GM19395 (cell line): Measurements from ENCODE around the gene DDX10.

ENCODE experiments used
- ATAC-seq: cut with Tn5 transposase; IDR thresholded peaks from one replicate; pipeline ENCODE4 v1.9.1; 2021; ENCODE audit warnings: mild to moderate bottlenecking, moderate library complexity; ENCODE audit not compliant: unreplicated experiment

DDX10 gene

GRCh38 chr11:108967571-108967970 is 302.7 kb downstream of the DDX10 start:
- no peak for ATAC-seq

- ATAC-seq, result no peak
These were observed 305.5 kb downstream of the DDX10 start for GRCh38 chr11:108970221-108970991.

DNA sequence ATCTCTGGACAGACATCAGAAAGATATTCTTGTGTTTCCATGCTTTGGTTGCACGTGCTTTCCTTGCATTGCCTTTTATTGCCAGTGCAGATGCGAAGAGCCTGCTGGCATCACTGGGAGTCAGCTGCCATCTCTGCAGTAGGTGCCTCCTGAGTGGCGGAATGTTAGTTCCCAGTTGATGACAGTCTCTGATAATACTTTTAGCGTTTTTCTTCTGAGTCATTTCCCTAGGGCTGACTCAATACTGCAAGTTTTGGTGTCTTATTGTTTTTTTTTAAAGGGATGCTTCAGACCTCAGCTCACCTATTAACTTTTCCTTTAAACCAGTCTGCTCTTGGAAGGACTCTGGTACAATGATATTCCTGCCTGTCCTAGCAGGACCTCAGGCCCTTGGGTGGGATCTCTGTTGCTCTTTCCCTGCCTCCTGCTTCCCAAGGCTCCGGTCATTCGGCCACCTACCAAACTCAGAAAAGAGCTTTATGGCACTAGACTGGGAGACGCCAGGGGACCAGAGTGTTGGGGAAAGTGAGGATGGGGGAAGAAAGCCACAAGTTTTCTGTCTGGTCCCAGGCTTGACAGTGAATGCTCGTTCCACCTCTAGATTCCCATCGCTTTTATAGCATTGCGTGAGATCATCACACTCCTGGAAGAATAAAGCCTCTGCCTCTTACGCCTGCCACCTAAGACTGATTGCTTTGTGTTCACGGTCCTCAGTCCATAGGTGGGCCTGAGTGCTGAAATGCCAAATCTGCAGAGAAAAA is 308.7 kb downstream of the DDX10 start:
- ATAC-seq, result no peak

DNA sequence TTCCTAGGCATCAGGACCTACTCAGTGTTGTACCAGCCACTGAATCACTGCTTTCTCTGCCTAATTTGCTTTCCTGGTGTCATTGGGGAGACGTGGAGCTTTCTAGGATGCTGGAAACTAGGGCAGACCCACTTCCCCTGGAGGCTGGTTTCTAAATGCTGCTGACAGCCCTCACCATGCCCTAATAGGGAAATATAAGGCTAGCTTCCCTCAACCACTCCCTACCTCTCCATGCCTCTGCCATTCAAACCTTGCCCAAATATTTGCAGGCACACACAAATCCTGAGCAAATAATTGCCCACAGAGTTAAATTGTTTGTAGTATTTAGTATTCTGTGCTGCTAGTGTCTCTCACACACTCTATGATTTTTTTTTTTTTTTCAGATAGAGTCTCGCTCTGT is 310.2 kb downstream of the DDX10 start:
- ATAC-seq, result no peak

DNA sequence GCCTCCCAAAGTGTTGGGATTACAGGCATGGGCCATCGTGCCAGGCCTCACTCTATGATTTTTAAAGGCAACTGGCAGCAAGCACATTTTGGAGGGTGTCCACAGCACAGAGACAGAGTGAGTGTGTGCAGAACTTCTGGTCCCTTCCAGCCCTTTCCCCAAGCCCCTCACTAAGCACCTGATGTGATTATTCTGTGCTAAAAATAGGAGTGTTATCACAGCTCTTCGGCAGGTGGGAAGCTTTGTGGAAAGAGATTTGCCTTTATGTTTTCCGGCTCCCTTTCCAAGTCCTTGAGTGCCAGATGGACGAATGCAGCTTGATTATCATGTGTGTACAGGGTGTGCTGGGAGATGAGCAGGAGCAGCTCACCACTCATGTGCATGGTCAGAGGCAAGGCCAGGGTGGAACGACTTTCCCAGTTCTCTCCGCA is 310.8 kb downstream of the DDX10 start:
- no peak for ATAC-seq

GRCh38 chr11:108983636-108984420 is 319.0 kb downstream of the DDX10 start:
- ATAC-seq, result no peak

DNA sequence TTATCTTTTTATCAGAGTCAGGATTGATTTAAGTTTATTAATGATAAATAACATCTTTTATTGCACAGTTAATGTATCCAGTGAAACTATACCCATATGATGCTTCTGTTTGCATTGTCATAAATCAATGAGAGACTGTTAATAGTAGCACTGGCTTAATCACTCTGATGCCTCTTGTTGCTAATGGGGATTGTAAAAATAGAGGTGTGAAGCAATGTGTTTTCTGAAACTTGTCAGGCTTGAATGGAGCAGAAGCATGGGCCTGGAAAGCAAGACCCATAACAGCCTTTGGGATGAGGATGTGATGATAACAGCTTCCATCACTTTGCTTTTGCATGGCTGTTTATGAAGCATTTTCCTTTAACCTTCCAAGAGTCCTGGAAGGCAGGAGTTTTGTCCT is 319.7 kb downstream of the DDX10 start:
- no peak for ATAC-seq

- no peak for ATAC-seq
These were observed 320.5 kb downstream of the DDX10 start for GRCh38 chr11:108985236-108985944.

- ATAC-seq, result no peak
These were observed 321.0 kb downstream of the DDX10 start for GRCh38 chr11:108985945-108986279.
